SU-DHL-6 (cell line): ENCODE results near the gene MYBPHL.

Source experiments
- EZH2phosphoT487 ChIP-seq: fragments of 200-600 bp; sonication (generic), shearing (Covaris generic); conservative IDR thresholded peaks from 2 replicates; pipeline ENCODE4 v1.6.1; 2018; ENCODE audit warnings: mild to moderate bottlenecking, antibody characterized with exemption, low read length, moderate library complexity, mixed read lengths
- TF ChIP-seq, protein P1 (sequence below): fragments of 200-600 bp; sonication (generic); IDR thresholded peaks from one replicate; pipeline ENCODE4 v1.5.1; 2017; ENCODE audit warnings: antibody characterized with exemption, mild to moderate bottlenecking, low read length, moderate library complexity; ENCODE audit not compliant: insufficient read depth, poor library complexity, severe bottlenecking

DNA sequence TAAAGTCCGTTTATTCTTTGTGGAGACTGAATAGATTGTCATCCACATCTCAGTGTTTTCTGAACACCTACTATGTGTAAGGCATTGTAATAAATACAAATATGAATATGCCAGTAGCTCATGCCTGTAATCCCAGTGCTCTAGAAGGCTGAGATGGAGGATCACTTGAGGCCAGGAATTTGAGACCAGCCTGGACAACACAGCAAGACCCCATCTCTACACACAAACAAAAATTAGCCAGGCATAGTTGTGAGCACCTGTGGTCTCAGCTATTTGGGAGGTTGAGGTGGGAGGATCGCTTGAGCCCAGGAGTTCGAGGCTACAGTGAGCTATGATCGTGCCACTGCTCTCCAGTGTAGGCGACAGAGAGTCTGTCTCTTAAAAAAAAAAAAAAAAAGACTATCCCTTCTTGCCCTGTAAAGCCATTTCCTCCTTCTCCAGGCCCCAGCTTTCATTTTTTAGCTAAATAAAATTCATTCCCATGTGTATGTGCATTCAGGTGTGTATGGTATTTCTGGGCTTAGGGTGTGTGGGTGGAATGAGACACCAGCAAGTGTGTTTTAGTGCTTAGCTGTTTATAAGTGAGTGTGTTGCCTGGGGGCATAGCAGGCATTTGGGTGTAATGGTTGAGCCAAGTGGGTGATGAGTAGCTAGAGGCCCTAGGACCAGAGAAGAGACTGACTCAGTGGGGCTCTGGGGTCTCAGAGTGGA lies 49.7 kb downstream of the MYBPHL start:
- TF ChIP-seq, protein P1, sequence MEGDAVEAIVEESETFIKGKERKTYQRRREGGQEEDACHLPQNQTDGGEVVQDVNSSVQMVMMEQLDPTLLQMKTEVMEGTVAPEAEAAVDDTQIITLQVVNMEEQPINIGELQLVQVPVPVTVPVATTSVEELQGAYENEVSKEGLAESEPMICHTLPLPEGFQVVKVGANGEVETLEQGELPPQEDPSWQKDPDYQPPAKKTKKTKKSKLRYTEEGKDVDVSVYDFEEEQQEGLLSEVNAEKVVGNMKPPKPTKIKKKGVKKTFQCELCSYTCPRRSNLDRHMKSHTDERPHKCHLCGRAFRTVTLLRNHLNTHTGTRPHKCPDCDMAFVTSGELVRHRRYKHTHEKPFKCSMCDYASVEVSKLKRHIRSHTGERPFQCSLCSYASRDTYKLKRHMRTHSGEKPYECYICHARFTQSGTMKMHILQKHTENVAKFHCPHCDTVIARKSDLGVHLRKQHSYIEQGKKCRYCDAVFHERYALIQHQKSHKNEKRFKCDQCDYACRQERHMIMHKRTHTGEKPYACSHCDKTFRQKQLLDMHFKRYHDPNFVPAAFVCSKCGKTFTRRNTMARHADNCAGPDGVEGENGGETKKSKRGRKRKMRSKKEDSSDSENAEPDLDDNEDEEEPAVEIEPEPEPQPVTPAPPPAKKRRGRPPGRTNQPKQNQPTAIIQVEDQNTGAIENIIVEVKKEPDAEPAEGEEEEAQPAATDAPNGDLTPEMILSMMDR = no peak
- TF ChIP-seq EZH2phosphoT487 = no peak
